K562 (cell line): ENCODE data around the gene CACNG5.

Source experiments
- BACH1 ChIP-seq: fragments of 200-800 bp; sonication (Bioruptor generic); IDR thresholded peaks from 2 replicates; pipeline ENCODE4 v1.6.1; 2016; ENCODE audit warnings: missing genetic modification characterization, missing compliant biosample characterization
- BHLHE40 ChIP-seq: IDR thresholded peaks from 2 replicates; pipeline ENCODE4 v1.6.1; 2011; ENCODE audit warnings: low read length, improper control_type of control experiment
- PRDM10 ChIP-seq: fragments of 450-650 bp; IDR thresholded peaks from 2 replicates; pipeline ENCODE4 v1.6.1; 2018; ENCODE audit not compliant: partially characterized antibody
- TFE3 ChIP-seq: fragments of 450-650 bp; formaldehyde crosslinking; IDR thresholded peaks from 2 replicates; pipeline ENCODE4 v1.4.0; 2020; ENCODE audit warnings: mild to moderate bottlenecking, mixed read lengths

- TF ChIP-seq PRDM10 (no peak), BACH1 (tag) (no peak), BHLHE40 (no peak), TFE3 (CRISPR knock-in tag) (no peak)
Observed at GRCh38 chr17:66789961-66790437, 44.9 kb upstream of the CACNG5 start.
